ENCODE data around the gene AP2M1. TPM values are rescaled to one million over a fixed set of nuclear protein-coding genes. Genes with fewer than 3 reads are reported as not detected.

The AP2M1 gene
- total RNA-seq: 258 and 487 TPM in 2 replicates

GRCh38 chr3:184174646-184175492 is at the start of gene AP2M1:
Gene AP2M1 (plus strand): TSS chr3:184174855. CDS start chr3:184176994, 2,139 bp downstream.

GRCh38 chr3:184135149-184135910 is 39.3 kb upstream of the AP2M1 start, which contains the start of gene EIF2B5:
Gene EIF2B5 (plus strand): TSS chr3:184135358. CDS start chr3:184135386, 28 bp downstream.

DNA sequence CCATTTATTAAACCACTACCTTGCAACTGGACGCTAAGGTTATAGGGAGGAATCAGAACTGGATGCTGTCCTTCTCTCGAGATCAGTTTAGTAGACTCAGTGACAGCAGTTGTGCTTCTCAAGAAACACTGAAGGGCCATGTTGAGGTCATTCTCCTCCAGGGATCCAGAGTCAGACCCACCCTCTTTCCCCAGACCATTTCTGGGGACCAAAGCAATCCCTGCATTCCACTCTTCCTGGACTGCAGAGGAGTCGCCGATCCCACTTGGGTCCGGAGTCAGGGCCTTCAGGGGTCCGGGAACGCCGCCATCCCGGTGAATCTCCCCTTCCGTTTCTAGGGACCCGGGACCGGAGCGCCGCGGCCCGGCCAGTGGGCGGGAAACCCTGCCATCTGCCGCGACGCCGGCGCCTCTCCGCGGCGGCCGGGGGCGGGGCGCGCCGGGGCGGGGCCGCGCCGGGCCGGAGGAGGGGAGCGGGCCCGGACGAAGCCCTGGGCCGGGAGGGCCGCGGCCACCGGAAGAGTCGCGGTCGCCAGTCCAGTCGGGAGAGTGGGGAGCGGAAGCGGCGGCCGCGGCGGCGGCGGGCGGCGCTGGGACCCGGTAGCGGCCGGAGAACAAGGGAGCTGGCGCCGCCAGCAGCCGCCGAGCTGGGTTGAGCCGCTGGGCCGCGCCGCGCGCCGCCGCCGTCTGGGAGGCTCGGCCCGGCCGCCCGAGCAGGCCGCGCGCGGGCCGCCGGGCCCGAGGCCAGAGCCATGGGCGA is 19.6 kb upstream of the AP2M1 start, which contains the start of gene DVL3:
DVL3 (plus strand) TSS at position 493 of the 759 bp plus-strand sequence; CDS start at position 752, 259 bp downstream.

DNA sequence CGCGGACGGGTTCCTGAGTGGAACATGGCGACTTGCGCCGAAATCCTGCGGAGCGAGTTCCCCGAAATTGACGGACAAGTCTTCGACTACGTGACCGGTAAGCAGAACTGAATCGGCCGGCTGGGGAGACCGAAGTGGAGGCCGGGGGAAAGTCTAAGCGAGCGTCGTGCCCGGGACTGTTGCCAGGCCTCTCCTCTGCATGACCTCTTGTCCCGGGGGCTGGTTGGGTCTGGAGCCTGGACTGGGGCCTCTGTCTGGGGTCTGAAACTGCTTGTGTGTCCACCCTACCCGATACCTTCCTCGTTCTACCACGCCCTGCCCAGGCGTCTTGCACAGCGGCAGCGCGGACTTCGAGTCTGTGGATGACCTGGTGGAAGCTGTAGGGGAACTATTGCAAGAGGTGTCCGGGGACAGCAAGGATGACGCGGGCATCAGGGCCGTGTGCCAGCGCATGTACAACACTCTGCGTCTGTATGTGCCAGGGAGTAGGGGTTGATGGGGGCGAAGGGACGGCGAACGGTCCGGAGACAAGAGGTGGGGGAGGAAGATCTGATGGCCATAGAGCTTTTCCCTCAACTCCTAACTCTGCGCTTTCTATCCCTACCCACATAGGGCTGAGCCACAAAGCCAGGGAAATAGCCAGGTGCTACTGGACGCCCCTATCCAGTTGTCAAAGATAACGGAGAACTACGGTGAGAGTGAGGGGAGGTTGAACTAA is 11.7 kb downstream of the AP2M1 start, which contains the start of gene ABCF3:
ABCF3 (plus strand) TSS at position 16 of the 718 bp plus-strand sequence; CDS start at position 25, 9 bp downstream.

DNA sequence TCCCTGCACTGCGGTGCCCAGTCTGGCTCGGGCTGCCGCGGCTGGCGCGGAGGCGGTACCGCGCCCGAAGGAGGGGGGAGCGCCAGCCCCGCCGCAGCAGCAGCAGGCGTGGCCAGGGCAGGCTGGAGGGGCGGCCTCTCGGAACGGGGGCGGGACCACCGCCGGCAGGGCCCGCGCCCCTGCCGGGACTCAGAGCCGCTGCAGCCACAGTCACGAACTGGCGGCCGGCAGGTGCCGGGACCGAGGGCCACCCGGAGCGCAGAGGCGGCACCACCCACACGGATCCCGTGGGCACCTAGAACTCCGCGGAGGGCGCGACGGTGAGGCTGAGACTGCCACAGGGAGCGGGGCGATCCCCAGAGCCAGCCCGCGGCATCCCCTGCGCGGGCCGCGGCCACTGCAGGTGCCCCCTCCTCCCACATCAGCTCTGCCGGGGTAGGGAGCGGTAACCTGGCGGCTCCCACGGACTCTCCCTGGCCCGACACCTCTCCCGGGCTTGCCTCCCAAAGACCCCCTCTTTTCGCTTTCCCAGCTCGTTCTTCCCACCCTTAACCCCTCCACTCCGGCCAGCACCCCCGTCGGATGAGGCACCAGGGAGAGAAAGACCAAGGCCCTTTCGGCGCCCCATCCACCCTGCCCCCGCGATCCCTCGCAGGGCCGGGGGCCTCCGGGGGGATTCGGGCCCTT is 54.9 kb downstream of the AP2M1 start, which contains the start of gene VWA5B2:
VWA5B2 (plus strand) TSS at position 192 of the 687 bp plus-strand sequence. CDS start 944 bp downstream, outside the sequence.

Other genes starting within 250 kb of the AP2M1 start
- gene ABCC5, start 157.0 kb upstream of the AP2M1 start, total RNA-seq: 8.6 and 10.7 TPM in 2 replicates
- gene HTR3D, start 143.1 kb upstream of the AP2M1 start, total RNA-seq: not detected in 2 replicates
- not detected in 2 replicates for gene HTR3C, start 121.8 kb upstream of the AP2M1 start, total RNA-seq
- gene HTR3E, start 77.8 kb upstream of the AP2M1 start, total RNA-seq: not detected in 2 replicates
- 29.1 and 37.8 TPM in 2 replicates for gene EIF2B5, start 39.5 kb upstream of the AP2M1 start, total RNA-seq
- gene DVL3, start 19.5 kb upstream of the AP2M1 start, total RNA-seq: 54.2 and 67.8 TPM in 2 replicates
- gene ABCF3, start 11.3 kb downstream of the AP2M1 start, total RNA-seq: 58.9 and 69.1 TPM in 2 replicates
- 0.11 TPM in 1 of 2 replicates, not detected in the other for gene VWA5B2, start 54.7 kb downstream of the AP2M1 start, total RNA-seq
- gene ALG3, start 74.1 kb downstream of the AP2M1 start, total RNA-seq: 29.1 and 46.0 TPM in 2 replicates
- 10.4 and 10.6 TPM in 2 replicates for gene EEF1AKMT4, start 74.8 kb downstream of the AP2M1 start, total RNA-seq
- gene CAMK2N2, start 86.7 kb downstream of the AP2M1 start, total RNA-seq: 0.39 TPM in 1 of 2 replicates, not detected in the other
- gene ECE2, start 101.2 kb downstream of the AP2M1 start, total RNA-seq: not detected in 2 replicates
- gene PSMD2, start 124.4 kb downstream of the AP2M1 start, total RNA-seq: 208 and 513 TPM in 2 replicates
- 280 and 405 TPM in 2 replicates for gene EIF4G1, start 139.8 kb downstream of the AP2M1 start, total RNA-seq
- gene FAM131A, start 162.7 kb downstream of the AP2M1 start, total RNA-seq: 11.4 and 20.4 TPM in 2 replicates
- 5.6 and 10.2 TPM in 2 replicates for gene CLCN2, start 186.8 kb downstream of the AP2M1 start, total RNA-seq
- gene POLR2H, start 186.9 kb downstream of the AP2M1 start, total RNA-seq: 39.3 and 56.6 TPM in 2 replicates
- gene THPO, start 203.4 kb downstream of the AP2M1 start, total RNA-seq: not detected in 2 replicates
- gene CHRD, start 205.2 kb downstream of the AP2M1 start, total RNA-seq: under 0.01 TPM in 1 of 2 replicates, not detected in the other